Measurements from ENCODE around the gene PDE11A. TPM values are rescaled to one million over a fixed set of nuclear protein-coding genes. Genes with fewer than 3 reads are reported as not detected.

The PDE11A gene
- total and polyA plus RNA-seq, 2 of the 8 experiments (the other 6 are each of a cell fraction or from before 2014, with no cell fraction given): 0.19 to 0.23 TPM

- Histone ChIP-seq H2AFZ (ENCODE audit: low read length) (no peak overlapping the region), H3K4ac (replicated peaks; ENCODE audit: insufficient read length, low read depth, low read length) (no peak overlapping the region), H3K23me2 (ENCODE audit: low read depth, low read length) (no peaks in the 10 kb centered on the region), H3K4me3 (ENCODE audit: extremely low read depth in 1 of 4, insufficient read depth in 2 of 4, low read depth in 3 of 4, low read length in 4 of 4) (no peak overlapping the region), H2BK120ac (replicated peaks; ENCODE audit: low read depth, low read length) (no peak overlapping the region), H3K4me2 (ENCODE audit: insufficient read depth in 1 of 2, low read depth in 2 of 2, low read length in 2 of 2) (no peak overlapping the region), H4K5ac (ENCODE audit: insufficient read length, low read depth, low read length) (no peak overlapping the region), H3K9ac (replicated peaks in 1 of 4; ENCODE audit: extremely low read depth in 1 of 4, low read depth in 3 of 4, low read length in 3 of 4) (no peak overlapping the region), H3K27ac (ENCODE audit: low read depth, low read length) (no peak overlapping the region), H2AK5ac (ENCODE audit: low read depth, low read length) (no peak overlapping the region), H3K56ac (replicated peaks; ENCODE audit: insufficient read length, low read depth, low read length) (no peak overlapping the region), H3K14ac (ENCODE audit: insufficient read length) (no peak overlapping the region), H4K91ac (replicated peaks; ENCODE audit: insufficient read length, low read length) (no peak overlapping the region), H2BK15ac (ENCODE audit: low read length) (no peak overlapping the region), H3K4me1 (replicated peaks in 1 of 4; ENCODE audit: control insufficient read depth in 3 of 4, insufficient read depth in 4 of 4, low read length in 3 of 4) (no peaks in the 10 kb centered on the region), H4K20me1 (replicated peaks in 1 of 2; ENCODE audit: control insufficient read depth in 1 of 2, insufficient read depth in 2 of 2, low read length in 2 of 2) (no peaks in the 10 kb centered on the region), H4K8ac (ENCODE audit: extremely low read depth, insufficient read depth, low read length) (no peak overlapping the region), H2BK5ac (ENCODE audit: low read depth, low read length) (no peak overlapping the region), H3K79me2 (ENCODE audit: control insufficient read depth in 1 of 2, insufficient read depth in 2 of 2, low read length in 2 of 2) (no peaks in the 10 kb centered on the region), H3K18ac (ENCODE audit: extremely low read depth, low read length) (no peak overlapping the region), H3K27me3 (replicated peaks in 1 of 4; ENCODE audit: control insufficient read depth in 3 of 4, extremely low read depth in 1 of 4, insufficient read depth in 3 of 4, low read length in 3 of 4) (no peaks in the 10 kb centered on the region), H2BK12ac (ENCODE audit: low read depth, low read length) (no peak overlapping the region), H3K23ac (ENCODE audit: insufficient read length) (no peak overlapping the region), H3K9me3 (ENCODE audit: insufficient read depth in 2 of 2, low read depth in 1 of 2, low read length in 1 of 2) (no peaks in the 10 kb centered on the region), H2BK20ac (ENCODE audit: low read length) (no peak overlapping the region), H3K36me3 (ENCODE audit: control insufficient read depth in 2 of 4, insufficient read depth in 4 of 4, low read length in 3 of 4) (no peaks in the 10 kb centered on the region), H3K79me1 (ENCODE audit: low read depth, low read length) (no peaks in the 10 kb centered on the region)
- 83% methylated on average over 1 of the region's 1 CpG; no CpG with 5 or more reads in 1 of the 2 experiments for WGBS, 2 experiments (ENCODE audit: extremely low coverage in 1 of 2, insufficient coverage in 1 of 2, insufficient read length in 1 of 2, insufficient replicate concordance in 2 of 2, low coverage in 1 of 2, low lambda C conversion rate in 2 of 2, missing lambda C conversion rate in 1 of 2)
- DNase-seq (ENCODE audit: low read depth in 1 of 2, low spot score in 2 of 2) (no peak), FAIRE-seq (no peak)
- CTCF ChIA-PET (ENCODE audit: partially characterized antibody): no interaction called here
- POLR2A ChIA-PET (ENCODE audit: partially characterized antibody): interaction anchor here (0.7 kb wide), 1 partner anchor 27 kb away, joined by 3 read pairs; no protein-coding TSS in a partner anchor
- no peak for TF ChIP-seq MAFK (IDR thresholded peaks at IDR 0.05; ENCODE audit: low read depth, low read length)
- no peak for TF ChIP-seq SRF (IDR thresholded peaks at IDR 0.05; ENCODE audit: low read depth, low read length)
- TF ChIP-seq BRCA1 (IDR thresholded peaks at IDR 0.05; ENCODE audit: low read depth, low read length): no peak
- TF ChIP-seq RAD21 (IDR thresholded peaks at IDR 0.05 in 1 of 2, conservative IDR thresholded peaks at IDR 0.05 in 1 of 2; ENCODE audit: low read depth in 2 of 2, low read length in 2 of 2): no peak
- TF ChIP-seq MAX (IDR thresholded peaks at IDR 0.05): no peak
- TF ChIP-seq, protein P1, sequence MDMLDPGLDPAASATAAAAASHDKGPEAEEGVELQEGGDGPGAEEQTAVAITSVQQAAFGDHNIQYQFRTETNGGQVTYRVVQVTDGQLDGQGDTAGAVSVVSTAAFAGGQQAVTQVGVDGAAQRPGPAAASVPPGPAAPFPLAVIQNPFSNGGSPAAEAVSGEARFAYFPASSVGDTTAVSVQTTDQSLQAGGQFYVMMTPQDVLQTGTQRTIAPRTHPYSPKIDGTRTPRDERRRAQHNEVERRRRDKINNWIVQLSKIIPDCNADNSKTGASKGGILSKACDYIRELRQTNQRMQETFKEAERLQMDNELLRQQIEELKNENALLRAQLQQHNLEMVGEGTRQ (IDR thresholded peaks at IDR 0.05; ENCODE audit: low read length): no peak
- TF ChIP-seq TCF12 (IDR thresholded peaks at IDR 0.05; ENCODE audit: low read depth, low read length): no peak
- TF ChIP-seq ATF3 (IDR thresholded peaks at IDR 0.05; ENCODE audit: insufficient read depth, low read depth, low read length): no peak
- TF ChIP-seq GABPA (IDR thresholded peaks at IDR 0.05; ENCODE audit: borderline replicate concordance, insufficient read depth, low read length): no peak
- no peak for TF ChIP-seq GTF2F1 (IDR thresholded peaks at IDR 0.05; ENCODE audit: borderline replicate concordance, low read depth, low read length)
Observed at GRCh38 chr2:178043266-178043665, 29.3 kb downstream of the PDE11A start.

Measured in H1 (cell line).